NCI-H2227 treated with DMSO at 0.1 percent for 48 hours (cell line): ENCODE measurements around the gene USP36.

Experiments used
- DNase-seq: peaks from one replicate; lab custom pipeline; 2025; lab: John Stamatoyannopoulos, UW

Gene USP36

DNA sequence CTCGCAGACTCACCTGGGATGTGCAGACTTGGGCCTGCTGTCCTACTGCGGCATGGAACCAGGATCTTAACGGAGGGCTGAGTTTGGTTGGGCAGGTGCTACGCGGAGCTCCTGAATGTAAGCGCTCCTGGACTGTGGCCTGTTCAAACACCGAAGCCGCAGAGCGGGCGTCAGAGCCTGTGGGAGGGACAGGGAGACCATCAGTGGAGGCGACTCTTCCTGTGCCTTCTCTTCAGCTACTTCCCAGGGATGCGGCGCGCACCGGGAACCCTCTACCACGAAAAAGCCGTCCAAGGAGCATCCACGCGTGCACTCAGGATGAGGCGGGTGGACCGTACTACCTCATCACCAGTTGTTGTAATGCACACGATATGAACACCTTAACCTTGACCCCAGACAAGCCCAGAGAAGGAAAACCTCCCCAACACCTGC is 2.0 kb downstream of the USP36 start:
- DNase-seq, result no peak

DNA sequence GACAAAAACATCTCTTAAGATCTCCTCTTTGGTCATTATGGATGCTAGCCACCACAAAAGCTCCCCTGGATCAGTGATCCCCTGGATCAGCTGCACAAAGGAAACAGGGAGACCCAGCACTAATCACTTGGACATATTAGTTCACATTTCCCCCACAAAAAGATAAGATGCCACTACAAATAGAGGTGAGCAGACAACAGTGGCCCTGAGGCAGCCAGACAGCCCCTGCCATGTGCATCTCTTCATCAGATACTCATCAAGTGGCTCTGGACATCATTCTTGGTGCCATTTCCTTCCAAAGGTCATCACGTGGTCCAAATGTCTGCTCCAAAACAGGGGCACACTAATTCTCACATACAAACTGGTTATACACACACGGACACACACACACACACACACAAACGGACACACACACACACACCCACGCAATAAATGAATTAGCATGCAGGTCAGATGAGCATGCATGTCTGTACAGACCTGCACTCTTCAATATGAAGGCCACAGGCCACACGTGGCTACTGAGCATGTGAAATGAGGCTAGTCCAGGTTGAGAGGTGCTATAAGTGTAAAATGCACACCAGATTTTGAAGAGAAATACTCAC is 4.1 kb downstream of the USP36 start:
- DNase-seq, result no peak

DNA sequence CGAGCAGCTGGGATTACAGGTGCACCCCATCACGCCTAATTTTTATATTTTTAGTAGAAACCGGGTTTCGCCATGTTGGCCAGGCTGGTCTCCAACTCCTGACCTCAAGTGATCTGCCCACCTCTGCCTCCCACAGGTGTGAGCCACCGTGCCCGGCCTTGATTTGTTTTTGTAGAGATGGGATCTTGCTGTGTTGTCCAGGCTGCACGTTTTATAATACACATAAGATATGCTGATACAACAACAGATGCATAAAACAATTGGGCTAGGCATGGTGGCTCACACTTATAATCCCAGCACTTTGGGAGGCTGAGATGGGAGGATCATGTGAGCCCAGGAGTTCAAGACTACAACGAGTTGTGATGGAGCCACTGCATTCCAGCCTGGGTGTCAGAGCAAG is 6.0 kb downstream of the USP36 start:
- no peak for DNase-seq

DNA sequence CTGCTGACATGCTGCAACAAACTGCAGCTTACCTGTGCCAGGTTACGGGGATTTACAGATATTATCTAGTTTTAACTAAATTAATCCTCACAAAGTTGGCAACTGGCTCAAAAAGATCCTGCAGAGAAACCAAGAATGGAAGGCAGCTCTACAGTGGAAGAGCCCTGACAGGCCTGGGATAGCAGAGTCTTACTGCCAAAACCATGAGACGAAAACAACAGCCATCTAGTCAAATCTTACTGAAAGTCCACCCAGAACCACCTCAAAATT is 8.1 kb downstream of the USP36 start:
- DNase-seq, result no peak

DNA sequence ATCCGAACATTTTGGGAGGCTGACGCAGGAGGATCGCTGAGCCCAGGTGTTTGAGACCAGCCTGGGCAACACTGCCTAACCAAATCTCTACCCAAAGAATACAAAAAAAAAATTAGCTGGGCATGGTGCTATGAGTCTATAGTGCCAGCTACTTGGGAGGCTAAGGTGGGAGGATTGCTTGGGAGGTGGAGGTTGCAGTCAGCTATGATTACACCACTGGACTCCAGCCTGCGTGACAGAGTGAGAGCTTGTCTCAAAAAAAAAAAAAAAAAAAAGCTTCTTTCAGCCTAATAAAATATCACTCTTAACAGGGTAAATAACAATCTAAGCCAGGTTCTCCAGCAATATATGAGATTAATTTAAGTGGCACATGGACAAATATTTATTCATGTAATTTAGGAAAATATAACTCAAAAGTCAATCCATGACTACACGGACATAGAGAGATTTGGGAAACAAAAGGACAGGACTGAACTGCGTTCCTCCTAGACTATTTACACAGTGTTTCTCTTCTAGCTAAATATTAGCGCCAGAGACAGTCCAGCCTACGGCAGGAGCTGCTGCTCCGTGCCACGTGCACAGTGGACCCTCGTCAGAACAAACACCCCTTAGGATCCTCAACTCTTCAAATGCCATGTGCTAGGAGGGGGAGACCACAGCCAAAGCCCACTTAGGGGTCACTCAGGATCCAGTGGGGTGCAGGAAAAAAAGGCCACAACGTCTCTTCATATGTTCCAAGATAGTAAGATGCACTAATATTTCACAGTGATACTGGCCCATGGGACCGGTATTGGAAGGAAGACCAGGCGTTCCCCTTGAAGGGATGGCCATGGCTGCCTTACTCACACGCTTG is 8.7 kb downstream of the USP36 start:
- no peak for DNase-seq

DNA sequence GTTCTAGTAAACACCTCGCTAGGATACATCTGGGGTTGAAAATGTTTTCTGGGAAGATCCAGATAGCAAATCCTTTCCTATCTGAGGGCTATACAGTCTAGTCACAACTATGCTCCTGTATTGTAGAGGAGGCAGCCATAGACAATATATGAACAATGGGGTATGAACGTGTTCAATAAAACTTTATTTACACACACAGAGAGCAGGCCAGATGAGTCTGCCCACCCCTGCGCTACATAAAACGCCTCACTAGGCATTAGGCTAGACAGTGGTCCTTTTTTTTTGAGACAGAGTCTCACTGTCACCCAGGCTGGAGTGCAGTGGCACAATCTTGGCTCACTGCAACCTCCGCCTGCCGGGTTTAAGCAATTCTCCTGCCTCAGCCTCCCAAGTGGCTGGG is 11.1 kb downstream of the USP36 start:
- no peak for DNase-seq

DNA sequence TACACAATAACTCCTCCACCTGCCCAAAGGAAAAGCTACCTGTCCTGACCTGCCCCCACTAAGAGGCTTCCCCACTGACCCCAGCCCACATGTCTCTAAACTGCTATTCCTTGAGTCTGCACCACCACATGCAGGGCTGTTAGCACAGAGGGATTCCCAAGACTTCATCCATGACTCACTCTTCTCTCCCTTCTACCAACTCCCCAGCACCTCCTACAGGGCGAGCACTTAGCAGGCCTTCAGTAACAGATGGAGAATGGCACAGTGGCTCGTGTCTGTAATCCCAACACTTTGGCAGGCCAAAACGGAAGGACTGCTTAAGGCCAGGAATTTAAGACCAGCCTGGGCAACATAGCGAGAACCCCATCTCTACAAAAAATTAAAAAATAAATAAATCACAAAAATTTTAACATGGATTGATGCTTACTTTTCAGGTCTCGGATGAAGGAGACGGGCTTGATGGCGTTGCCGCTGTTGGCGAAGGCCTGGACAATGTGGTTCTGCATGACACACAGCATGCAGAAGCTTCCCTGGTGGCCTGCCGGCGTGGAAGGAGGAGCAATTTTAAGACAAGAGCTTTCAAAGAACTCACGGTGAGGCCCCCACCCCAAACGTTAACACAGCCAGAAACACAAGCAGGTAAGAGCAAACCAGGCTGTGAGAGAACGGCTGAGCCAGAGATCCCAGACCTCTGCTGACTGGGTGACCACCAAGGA is 12.0 kb downstream of the USP36 start:
- no peak for DNase-seq

DNA sequence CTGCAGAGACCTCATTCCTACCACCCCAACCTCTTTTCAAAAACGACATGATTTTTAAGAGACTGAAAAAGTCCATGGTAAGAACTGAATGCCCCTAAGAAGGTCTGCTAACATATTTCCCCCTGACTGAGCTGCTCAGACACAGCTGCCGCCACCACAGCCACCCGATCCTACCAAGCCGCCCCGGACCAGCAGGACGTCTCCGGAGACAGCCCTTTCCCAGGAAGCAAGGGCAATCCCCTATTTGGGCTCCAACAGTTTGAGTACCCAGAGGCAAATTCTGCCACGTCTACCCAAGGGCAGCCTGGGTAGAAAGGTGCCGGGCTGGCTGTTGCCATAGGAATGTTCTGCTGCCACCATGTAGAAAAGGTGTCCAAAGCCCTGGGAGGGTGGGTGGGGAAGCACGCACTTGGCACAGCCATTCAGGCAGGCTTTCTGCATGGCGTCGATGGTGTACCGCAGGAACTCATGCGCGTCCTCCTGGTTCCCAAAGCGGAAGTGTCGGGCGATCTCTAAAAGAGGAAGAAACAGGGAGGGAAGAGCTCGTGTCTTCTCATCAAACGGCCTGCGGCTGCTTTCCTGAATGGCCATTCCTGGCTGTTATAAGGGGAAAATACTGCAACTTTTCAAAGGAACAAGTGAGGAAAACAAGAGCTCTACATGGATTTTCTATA is 13.6 kb downstream of the USP36 start:
- no peak for DNase-seq

DNA sequence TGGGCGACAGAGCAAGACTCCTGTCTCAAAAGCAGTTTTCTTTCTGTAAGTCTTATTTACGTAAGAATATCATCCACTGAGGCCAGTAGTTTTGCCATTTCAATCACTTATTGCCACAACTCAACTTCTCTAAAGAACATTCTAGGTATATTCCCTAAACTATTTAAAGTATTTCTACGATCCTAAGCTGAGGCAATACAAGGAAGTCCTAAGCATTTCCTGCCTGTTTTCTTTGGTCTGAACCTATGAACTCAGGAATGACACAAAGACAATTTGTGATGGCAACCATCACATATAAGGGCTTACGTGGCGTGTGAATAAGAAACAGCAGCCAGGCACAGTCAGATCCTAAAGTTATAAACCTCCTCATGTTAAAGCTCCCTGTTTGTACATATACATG is 14.2 kb downstream of the USP36 start:
- DNase-seq, result no peak

DNA sequence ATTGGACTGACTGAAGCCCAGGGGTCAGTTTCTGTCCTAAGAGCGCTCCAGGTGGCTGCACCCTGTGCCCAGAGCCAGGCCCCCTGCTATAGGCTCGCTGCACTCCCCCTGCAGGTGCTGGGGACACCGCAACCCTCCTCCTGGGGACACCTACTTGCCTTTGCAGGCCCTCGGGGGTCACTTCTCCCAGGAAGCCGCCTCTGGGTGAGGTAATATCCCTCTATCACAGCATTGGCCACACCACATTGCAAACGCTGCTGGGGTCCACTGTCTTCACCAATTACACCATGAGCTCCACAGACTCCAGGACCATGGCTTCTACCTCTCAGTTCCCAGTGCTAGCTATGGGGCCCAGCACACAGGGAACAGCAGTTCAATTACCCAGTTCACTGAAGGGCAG is 14.9 kb downstream of the USP36 start:
- DNase-seq, result no peak

DNA sequence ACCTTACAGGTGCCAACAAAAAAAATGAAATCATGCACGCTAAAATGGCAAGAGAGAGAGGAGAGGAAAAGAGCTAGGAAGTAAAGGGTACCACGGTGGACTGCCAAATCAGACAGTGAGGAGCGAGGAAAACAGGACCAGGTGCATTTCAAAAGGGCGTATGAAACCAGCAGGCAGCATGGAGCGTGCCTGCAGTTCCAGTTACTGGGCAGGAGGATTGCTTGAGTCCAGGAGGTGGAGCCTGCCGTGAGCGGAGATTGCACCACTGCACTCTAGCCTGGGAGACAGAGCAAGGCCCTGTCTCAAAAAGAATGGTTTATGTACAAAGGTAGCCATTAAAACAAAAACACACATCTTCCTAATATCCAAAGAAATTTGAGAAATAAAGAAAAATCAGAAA is 16.4 kb downstream of the USP36 start:
- no peak for DNase-seq

DNA sequence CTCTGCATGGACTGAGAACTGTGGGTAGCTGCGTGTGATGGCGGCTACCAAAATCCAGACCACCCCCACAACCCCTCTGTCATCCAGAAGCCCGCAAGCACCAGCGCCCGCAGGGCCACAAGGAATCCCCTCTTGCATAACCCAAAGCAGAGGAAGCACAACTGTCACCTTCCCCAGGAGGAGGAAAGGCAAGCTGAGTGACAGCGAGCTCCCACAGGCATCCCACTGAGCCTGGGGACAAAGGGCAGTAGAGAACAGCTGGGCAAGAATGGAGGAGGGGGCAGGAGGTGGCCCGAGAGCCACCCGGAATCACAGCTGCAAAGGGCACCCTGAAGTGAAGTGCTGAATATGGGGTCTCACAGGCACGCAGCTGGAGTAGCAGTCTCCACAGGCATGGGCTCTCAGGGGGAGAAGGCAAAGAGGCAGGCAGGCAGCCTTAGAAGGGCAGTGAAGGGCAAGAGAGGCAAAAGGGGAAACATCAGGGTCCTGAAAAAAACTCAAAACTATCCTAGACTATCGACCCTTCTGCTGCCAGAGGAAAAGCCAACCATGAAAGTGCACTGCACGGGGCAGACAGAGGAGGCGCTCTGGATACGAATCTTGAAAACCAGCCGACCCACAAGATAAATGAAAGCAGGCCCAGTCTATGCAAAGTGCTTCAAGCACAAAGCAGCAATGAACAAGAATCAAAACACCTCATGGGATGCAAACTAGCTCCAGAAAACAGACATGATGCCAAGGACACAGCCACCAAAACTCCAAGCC is 17.1 kb downstream of the USP36 start:
- DNase-seq, result no peak

DNA sequence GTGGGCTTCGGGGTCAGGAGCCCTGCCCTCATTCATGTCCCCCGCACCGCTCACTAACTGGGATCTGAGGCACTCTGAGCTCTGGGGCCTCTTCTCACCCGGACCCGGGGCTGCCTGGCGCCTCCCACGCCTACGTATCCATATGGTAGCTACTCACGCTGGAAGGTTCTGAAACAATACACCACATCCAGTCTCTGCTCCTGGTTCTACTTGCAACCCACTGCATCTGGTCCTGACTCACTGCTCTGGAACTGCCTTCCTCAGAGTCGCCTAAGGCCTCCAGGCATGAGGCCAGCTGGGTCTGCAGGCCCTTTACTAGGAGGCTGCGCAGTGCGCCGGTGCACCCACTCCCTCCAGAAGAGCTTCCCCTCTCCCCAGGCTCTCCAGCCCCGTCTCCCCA is 18.1 kb downstream of the USP36 start:
- no peak for DNase-seq

DNA sequence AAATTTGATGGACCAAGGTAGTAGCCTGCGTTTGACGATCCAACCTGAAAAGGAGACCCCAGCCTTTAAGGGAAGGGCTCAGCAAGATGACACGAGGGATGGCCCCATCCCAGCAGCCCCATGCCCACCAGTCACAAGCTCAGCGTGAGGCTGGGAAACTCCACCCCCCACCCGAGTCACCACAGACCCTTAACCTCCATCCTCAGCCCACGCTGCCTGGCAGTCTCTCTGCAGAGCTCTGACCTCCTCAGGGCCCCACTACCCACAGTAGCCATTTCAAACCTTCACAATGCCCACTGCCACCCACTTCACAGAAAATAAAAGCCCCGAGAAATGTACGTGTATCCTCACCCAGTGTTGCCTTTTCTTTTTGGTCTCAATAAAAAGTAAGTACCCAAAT is 18.7 kb downstream of the USP36 start:
- DNase-seq, result no peak

DNA sequence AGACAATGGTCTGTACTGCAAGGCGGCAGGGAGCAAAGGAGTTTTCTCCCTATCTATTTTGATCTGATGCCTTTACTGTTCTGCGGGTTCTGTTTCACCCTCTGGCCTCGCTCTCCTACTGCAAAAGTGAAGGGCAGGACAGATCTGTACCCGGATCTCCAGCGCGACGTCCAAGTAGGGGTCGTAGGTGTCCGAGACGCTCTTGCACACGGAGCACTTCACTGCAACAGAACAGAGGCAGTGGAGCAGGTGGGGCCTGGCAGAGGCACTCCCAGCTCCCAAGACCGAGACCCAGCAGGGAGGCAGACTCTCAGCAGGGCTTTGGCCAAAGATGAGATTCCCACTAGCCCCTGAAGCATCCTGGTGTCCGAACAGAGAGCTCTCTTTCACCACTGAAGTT is 19.8 kb downstream of the USP36 start:
- no peak for DNase-seq

DNA sequence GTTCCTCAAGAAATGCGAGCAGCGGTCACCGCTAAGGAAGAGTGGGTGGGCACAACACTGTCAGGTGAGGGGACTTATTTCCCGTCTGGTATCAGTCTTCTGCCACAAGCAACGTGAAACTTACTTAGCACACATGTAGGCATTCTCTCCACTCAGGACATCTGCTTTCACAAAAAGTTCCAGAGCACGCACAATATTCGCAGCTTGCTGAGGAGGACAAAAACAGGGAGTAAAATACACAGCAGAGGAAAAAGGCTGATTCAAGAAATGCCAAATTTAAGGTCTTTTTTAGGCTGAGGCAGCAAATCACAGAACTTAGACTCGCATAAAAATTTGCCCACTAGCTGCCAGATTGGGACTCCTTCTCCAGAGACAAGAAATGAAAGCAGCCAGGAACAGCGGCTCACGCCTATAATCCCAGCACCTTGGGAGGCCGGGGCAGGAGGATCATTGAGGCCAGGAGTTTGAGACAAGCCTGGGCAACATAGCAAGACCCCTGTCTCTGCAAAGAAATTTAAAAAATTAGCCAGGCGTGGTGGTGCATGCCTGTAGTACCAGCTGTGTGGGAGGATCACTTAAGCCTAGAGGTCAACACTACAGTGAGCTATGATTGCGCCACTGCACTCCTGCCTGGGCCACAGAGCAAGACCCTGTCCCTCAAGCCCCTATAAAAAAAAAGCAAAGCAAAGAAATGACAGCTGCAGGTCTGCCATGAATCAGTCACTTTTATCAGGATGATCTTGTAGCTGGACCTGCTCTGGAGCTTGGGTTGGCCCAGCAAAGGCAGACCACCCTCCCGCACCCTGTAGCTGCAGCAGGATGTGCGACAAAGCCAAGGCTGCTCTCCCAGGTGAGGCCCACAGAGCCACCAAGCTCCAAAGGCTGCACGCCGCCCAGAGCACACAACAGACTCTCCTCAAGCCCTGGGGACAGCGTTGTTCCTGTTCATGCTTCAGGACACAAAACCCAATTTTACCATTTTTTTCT is 20.5 kb downstream of the USP36 start:
- DNase-seq, result no peak

DNA sequence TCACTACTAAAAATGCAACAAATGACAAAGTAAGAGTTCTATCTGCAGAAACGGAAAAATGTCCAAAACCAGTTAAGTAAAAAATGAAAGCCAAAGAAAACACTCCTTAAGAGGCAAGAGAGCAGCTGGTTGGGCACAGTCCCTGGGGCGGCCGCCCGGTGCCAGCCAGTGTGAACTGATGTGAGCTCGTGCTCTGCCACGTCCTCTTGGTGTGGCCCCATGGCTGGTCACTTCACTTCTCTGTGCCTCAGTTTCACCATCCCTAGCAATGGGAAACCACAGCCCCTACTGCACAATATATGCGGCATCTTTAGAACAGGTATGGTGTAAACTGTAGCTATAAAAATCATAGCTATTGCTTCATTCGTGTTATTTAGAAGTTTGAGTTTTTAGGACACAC is 21.2 kb downstream of the USP36 start:
- DNase-seq, result no peak

DNA sequence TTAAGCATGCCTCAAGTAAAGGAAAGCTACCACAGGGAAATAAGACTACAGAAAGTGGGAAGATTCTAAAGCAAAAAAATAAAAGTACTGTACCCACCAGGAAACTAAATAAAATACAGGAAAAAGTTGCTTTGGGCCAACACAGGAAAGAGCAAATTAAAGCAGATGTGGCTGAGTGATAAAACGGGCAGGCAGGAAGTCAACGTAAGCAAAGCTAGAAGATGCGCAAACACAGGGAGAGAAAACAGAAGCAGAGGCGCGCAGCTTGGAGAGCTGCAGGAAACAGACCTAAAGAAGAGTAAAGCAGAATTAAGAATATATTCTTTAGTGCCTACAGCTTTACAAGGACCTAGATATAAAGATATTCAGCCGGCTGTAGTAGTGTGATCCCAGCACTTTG is 21.7 kb downstream of the USP36 start:
- no peak for DNase-seq

DNA sequence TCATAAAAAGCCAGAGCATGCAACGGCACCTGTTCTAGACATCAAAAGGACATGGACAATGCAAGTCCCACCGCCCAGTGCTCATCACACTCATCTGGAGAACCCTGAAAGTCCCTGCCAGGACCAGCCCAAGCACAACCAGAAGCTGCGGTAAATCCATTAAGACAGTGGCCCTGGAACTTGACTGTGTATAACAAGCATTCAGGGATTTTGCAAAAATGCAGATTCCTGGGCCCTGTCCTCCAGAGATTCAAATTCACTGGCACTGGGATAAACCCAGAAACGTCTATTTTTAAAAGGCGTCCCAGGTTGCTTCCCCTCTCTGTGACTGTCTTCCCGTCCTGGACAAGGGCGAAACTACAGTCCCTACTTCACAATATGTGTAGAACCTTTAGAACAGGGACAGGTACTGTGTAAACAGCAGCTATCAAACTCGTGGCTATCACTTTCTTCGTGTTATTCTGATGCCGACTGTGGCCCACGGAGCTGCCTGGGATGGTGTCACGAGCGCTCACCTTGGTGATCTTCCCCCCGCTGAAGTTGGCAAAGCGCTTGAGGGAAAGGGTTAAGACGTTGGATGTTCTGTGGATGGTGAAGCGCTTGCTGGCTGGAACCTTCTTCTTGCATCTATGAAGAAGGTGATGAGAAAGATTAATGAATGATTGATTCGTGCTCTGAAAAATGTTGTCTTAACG is 22.3 kb downstream of the USP36 start:
- no peak for DNase-seq

DNA sequence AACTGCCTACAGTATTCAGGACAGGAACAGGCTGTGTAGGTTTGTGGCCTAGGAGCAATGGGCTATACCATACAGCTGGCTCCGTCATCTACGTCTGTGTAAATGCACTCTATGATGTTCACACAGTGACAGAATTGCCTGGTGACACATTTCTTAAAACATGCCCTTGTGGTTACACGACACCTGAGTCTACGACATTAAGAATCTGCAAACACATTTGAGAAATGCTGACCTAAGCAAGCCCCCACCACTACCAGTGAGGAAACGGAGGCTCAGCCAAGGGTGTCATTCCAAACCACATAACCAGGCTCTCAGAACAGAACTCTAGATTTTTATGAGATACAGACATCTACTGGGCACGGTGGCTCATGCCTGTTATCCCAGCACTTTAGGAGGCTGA is 23.5 kb downstream of the USP36 start:
- DNase-seq, result no peak
